GM12878 (cell line): ENCODE data around the gene FAF1. TPM values are rescaled to one million over a fixed set of nuclear protein-coding genes. Genes with fewer than 3 reads are reported as not detected.

Experiments used
- CREB1 ChIP-seq: IDR thresholded peaks from 2 replicates; pipeline ENCODE4 v1.6.1; 2012; ENCODE audit warnings: low read depth, mild to moderate bottlenecking, inconsistent platforms
- EGR1 ChIP-seq, 2 experiments: IDR thresholded peaks; 1 replicate in 1 of 2; 2 replicates in 1 of 2; pipeline ENCODE4 v1.6.1; 2011 to 2012; ENCODE audit warnings: low read depth in 2 of 2, low read length in 2 of 2, borderline replicate concordance in 1 of 2, mild to moderate bottlenecking in 1 of 2, moderate library complexity in 1 of 2
- EP300 ChIP-seq, 2 experiments: fragments of 150-350 bp in 1 of 2; IDR thresholded peaks; 2 replicates each; pipeline ENCODE4 v1.6.1; 2011 to 2012; ENCODE audit warnings: low read depth in 2 of 2, low read length in 2 of 2, borderline replicate concordance in 1 of 2, improper control_type of control experiment in 1 of 2, inconsistent platforms in 1 of 2; ENCODE audit not compliant: control insufficient read depth in 1 of 2
- LARP7 ChIP-seq: fragments of 450-650 bp; IDR thresholded peaks from 2 replicates; pipeline ENCODE4 v1.6.1; 2017; ENCODE audit warnings: mild to moderate bottlenecking
- NFYB ChIP-seq: IDR thresholded peaks from 2 replicates; pipeline ENCODE4 v1.6.1; 2011; ENCODE audit warnings: low read depth, mild to moderate bottlenecking, low read length, improper control_type of control experiment, moderate library complexity; ENCODE audit not compliant: insufficient read depth
- RUNX3 ChIP-seq: IDR thresholded peaks from 2 replicates; pipeline ENCODE4 v1.6.1; 2012; ENCODE audit warnings: low read length, inconsistent platforms
- YY1 ChIP-seq: IDR thresholded peaks from 2 replicates; pipeline ENCODE4 v1.6.1; 2011; ENCODE audit warnings: low read depth, mild to moderate bottlenecking, low read length
- ZNF384 ChIP-seq: IDR thresholded peaks from 2 replicates; pipeline ENCODE4 v1.6.1; 2012; ENCODE audit warnings: low read depth, mild to moderate bottlenecking, low read length, improper control_type of control experiment, borderline replicate concordance
- polyA plus RNA-seq, 11 experiments: library from polyadenylated mRNA; depleted of rRNA in 4 of 11; unstranded in 6 of 11; stranded (reverse) in 5 of 11; fragments of >200 nt; fragmentation: Nextera tagmentation in 4 of 11; fragmentation: Illumina TruSeq in 1 of 11; extraction: Ambion mirVana in 4 of 11; extraction: Trizol in 1 of 11; gene quantifications; 1 replicate in 1 of 11; 2 replicates in 10 of 11; pipeline versions ENCODE4 v1.2.1 to v1.2.3, GENCODE V29; 2011 to 2016; ENCODE audit warnings: inconsistent platforms in 2 of 11, missing spikeins in 2 of 11, low read depth in 1 of 11
- total RNA-seq, 4 experiments: library from RNA; depleted of rRNA in 3 of 4; stranded (reverse); fragments of >200 nt in 3 of 4; fragmentation: Illumina TruSeq in 1 of 4; extraction: Trizol in 1 of 4; gene quantifications; 2 replicates each; pipeline versions ENCODE4 v1.2.1 to v1.2.3, GENCODE V29; 2013 to 2021
- TF ChIP-seq, protein P1 (sequence below): fragments of 450-650 bp; formaldehyde crosslinking; IDR thresholded peaks from 2 replicates; pipeline ENCODE4 v1.4.0; 2020; ENCODE audit warnings: mild to moderate bottlenecking, moderate library complexity

The FAF1 gene
- total and polyA plus RNA-seq, 10 of the 15 experiments (the other 5 are each of a cell fraction or from before 2014, with no cell fraction given): 8.6 to 54.5 (median 23.7) TPM

DNA sequence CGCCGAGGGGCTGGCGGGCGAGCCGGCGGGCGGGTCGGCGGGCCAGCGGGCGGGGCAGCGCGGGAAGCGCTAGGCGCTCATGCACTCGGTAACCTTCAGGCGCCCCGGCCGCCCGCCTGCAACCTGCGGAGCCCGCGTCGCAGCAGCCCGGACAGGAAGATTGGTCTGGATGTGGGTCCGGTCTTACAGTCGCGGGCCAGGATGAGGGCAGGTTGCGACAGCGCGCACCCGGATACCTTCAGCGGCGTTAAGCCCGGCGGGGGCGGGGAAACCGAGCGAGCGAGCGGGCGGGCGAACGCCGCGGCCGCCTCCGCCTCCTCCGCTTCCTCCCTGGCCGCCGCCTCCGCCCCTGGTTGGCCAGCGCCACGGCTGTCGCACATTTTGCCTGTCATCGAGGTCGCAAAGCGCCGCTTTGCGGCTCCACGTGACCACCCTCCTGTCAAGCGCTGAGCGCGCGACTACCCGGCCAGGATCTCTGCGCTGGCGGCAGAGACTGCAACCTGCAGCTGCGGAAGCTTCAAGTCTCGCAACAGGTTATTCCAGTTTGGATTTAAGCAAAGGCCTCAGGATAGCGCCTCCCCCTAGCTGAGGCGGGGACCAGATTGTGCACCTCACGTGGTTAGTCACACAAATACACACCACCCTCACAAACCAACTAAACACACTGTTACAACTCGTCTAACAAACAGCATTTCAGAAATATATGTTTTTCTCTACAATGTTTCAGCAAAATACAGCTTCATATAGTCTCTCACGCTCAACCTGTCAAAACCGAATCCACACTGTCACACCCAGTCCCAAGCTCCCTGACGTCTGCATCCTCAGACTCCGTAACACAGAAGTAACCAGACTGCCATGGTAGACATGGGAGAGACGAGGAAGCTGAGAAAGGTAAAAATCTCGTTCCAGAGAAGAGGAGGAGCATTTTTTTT is at the start of gene FAF1 (continued):
- peak; percentile 40 to 49; a peak in 2 of 4 replicates for TF ChIP-seq EP300 (IDR thresholded peaks at IDR 0.05; ENCODE audit: borderline replicate concordance in 1 of 2, control insufficient read depth in 1 of 2, low read depth in 2 of 2, low read length in 2 of 2)
- TF ChIP-seq, protein P1, sequence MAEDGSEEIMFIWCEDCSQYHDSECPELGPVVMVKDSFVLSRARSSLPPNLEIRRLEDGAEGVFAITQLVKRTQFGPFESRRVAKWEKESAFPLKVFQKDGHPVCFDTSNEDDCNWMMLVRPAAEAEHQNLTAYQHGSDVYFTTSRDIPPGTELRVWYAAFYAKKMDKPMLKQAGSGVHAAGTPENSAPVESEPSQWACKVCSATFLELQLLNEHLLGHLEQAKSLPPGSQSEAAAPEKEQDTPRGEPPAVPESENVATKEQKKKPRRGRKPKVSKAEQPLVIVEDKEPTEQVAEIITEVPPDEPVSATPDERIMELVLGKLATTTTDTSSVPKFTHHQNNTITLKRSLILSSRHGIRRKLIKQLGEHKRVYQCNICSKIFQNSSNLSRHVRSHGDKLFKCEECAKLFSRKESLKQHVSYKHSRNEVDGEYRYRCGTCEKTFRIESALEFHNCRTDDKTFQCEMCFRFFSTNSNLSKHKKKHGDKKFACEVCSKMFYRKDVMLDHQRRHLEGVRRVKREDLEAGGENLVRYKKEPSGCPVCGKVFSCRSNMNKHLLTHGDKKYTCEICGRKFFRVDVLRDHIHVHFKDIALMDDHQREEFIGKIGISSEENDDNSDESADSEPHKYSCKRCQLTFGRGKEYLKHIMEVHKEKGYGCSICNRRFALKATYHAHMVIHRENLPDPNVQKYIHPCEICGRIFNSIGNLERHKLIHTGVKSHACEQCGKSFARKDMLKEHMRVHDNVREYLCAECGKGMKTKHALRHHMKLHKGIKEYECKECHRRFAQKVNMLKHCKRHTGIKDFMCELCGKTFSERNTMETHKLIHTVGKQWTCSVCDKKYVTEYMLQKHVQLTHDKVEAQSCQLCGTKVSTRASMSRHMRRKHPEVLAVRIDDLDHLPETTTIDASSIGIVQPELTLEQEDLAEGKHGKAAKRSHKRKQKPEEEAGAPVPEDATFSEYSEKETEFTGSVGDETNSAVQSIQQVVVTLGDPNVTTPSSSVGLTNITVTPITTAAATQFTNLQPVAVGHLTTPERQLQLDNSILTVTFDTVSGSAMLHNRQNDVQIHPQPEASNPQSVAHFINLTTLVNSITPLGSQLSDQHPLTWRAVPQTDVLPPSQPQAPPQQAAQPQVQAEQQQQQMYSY (CRISPR knock-in tag): no peak
- peak; percentile 84 for TF ChIP-seq YY1
- no peak; the same call in none of the 2 replicates for TF ChIP-seq LARP7
- peak; percentile 69 for TF ChIP-seq RUNX3
- peak; percentile 54 to 100 for TF ChIP-seq EGR1 (IDR thresholded peaks at IDR 0.05; ENCODE audit: borderline replicate concordance in 1 of 2, low read depth in 2 of 2, low read length in 2 of 2)
- peak; percentile 99 for TF ChIP-seq CREB1
- peak; percentile 87 for TF ChIP-seq NFYB
- TF ChIP-seq ZNF384: no peak
